ENCODE data around the gene PUSL1. TPM values are rescaled to one million over a fixed set of nuclear protein-coding genes. Genes with fewer than 3 reads are reported as not detected.

PUSL1 gene
- polyA plus RNA-seq, 1 donor (not counting 4 experiments of a cell fraction or from before 2014, with no cell fraction given) = 11.4 TPM

DNA sequence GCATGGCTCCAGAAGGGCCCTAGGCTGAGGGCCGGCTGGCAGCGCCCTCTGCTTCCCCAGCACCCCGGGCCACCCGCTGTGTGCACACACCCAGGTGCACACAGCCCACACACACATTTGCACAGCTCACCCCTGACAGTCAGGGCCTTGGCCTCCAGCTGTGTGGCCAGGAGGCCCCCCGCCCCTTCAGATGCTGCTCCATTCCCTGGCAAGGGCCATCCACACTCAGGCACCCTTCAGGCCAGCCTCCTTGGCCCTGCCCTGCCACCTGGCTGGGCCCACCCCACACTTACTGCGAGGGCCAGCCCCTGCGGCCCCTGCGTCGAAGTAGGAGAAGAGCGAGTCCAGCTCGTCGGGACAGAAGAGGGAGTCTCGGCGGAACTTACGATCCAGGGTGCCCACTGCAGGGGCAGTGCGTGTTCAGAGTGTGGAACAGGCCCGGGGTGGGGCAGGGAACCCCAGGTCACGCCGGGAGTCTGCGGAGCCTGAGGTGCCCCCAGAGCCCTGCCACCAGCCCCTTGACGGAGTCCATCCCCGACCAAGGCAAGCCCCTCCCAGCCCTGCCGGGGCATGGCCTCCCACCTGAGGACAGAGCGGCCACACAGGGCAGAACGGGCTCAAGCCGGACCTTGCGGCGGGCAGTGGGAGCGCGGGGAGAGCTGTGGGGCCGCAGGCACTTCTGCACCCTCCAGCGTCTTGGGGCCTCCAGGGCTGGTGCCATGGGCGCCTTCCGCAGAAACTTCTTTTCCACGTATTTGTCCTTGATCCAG lies 13.1 kb upstream of the PUSL1 start:
- dilution Hi-C loops (cut with MboI; ENCODE audit: extremely low pct_ligation_motif_present, low sequenced_read_pairs) = no loop called here
- Histone ChIP-seq H3K9ac (ENCODE audit: control insufficient read depth, extremely low read depth, insufficient read depth, low read length) (no peak overlapping the region), H2AFZ (ENCODE audit: control insufficient read depth, low read length) (no peak overlapping the region), H3K9me1 (ENCODE audit: control insufficient read depth, extremely low read depth, insufficient read depth, low read length) (no peaks in the 10 kb centered on the region), H3K79me2 (ENCODE audit: control insufficient read depth, insufficient read depth, low read length) (no peaks in the 10 kb centered on the region), H3K4me3 (ENCODE audit: control insufficient read depth in 2 of 3, extremely low read depth in 1 of 3, insufficient read depth in 2 of 3, low read depth in 1 of 3, low read length in 3 of 3) (no peak overlapping the region), H3K36me3 (ENCODE audit: control insufficient read depth in 2 of 2, extremely low read depth in 1 of 2, insufficient read depth in 2 of 2, low read length in 2 of 2) (peaks cover 0 to 1% of the 10 kb centered on the region in 2 experiments), H3K27me3 (ENCODE audit: control insufficient read depth, extremely low read depth, insufficient read depth, low read length) (peaks cover 3% of the 10 kb centered on the region), H3K4me1 (ENCODE audit: control insufficient read depth, extremely low read depth, insufficient read depth, low read length) (peaks cover 9% of the 10 kb centered on the region), H3K9me3 (ENCODE audit: control insufficient read depth, low read depth, low read length) (no peaks in the 10 kb centered on the region), H3K27ac (ENCODE audit: control insufficient read depth, insufficient read depth, low read length) (no peak overlapping the region), H4K20me1 (ENCODE audit: control insufficient read depth, extremely low read depth, insufficient read depth, low read length) (peaks cover 6% of the 10 kb centered on the region), H3K4me2 (ENCODE audit: control insufficient read depth, extremely low read depth, insufficient read depth, low read depth, low read length) (no peak overlapping the region)
- no peak for FAIRE-seq
- TF ChIP-seq EZH2 (IDR thresholded peaks at IDR 0.05; ENCODE audit: low read length) = no peak
- TF ChIP-seq, protein P1, sequence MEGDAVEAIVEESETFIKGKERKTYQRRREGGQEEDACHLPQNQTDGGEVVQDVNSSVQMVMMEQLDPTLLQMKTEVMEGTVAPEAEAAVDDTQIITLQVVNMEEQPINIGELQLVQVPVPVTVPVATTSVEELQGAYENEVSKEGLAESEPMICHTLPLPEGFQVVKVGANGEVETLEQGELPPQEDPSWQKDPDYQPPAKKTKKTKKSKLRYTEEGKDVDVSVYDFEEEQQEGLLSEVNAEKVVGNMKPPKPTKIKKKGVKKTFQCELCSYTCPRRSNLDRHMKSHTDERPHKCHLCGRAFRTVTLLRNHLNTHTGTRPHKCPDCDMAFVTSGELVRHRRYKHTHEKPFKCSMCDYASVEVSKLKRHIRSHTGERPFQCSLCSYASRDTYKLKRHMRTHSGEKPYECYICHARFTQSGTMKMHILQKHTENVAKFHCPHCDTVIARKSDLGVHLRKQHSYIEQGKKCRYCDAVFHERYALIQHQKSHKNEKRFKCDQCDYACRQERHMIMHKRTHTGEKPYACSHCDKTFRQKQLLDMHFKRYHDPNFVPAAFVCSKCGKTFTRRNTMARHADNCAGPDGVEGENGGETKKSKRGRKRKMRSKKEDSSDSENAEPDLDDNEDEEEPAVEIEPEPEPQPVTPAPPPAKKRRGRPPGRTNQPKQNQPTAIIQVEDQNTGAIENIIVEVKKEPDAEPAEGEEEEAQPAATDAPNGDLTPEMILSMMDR (optimal IDR thresholded peaks at IDR 0.05 in 1 of 3, IDR thresholded peaks at IDR 0.05 in 1 of 3, conservative IDR thresholded peaks at IDR 0.05 in 1 of 3; ENCODE audit: extremely low read depth in 1 of 3, insufficient read depth in 2 of 3, low read length in 3 of 3) = no peak
- DNase-seq (ENCODE audit: low read depth, low spot score) = no peak

DNA sequence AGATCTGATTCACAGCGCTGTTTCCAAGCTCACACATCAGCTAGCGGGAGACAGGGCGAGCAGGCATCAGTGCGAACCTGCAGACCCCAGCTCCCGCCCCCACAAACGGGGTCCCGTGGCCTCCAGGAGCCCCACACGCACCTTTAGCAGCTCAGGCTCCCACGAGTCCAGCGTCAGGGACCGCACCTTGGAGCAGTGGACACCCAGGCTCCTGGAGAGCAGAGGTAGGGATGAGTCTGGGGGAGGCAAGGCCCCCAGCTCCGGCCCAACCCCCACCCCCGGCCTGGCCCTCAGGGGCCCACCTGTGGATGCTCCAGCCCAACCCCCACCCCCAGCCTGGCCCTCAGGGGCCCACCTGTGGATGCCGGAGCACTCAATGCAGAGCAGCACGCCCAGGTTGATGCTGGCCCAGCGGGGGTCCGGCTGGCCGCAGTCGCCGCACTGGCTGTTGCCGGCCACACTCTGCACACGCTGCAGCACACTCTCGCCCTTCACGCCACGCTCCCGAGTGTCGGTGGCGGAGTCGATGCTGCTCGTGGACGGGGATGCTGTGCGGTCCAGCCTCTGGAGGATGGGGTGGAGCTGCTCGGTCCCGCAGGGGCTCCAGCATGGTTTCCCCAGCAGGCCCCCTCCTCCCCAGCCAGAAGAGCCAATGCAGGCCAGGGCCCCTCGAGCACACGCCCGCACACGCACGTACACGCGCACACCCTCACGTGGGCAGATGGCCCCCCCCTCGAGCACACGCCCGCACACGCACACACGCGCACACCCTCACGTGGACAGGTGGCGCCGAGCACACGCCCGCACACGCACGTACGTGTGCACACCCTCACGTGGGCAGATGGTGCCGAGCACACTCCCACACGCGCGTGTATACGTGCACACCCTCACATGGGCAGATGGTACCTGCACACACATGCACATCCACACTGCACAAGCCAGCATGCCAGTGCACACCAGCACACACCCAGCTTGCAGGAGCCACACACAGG lies 12.0 kb upstream of the PUSL1 start:
- DNase-seq (ENCODE audit: low read depth, low spot score) (no peak), FAIRE-seq (no peak)
- Histone ChIP-seq H3K27me3 (ENCODE audit: control insufficient read depth, extremely low read depth, insufficient read depth, low read length) (no peaks in the 10 kb centered on the region), H3K79me2 (ENCODE audit: control insufficient read depth, insufficient read depth, low read length) (no peaks in the 10 kb centered on the region), H3K4me1 (ENCODE audit: control insufficient read depth, extremely low read depth, insufficient read depth, low read length) (peaks cover 4% of the 10 kb centered on the region), H3K9me1 (ENCODE audit: control insufficient read depth, extremely low read depth, insufficient read depth, low read length) (no peaks in the 10 kb centered on the region), H3K9me3 (ENCODE audit: control insufficient read depth, low read depth, low read length) (no peaks in the 10 kb centered on the region), H3K36me3 (ENCODE audit: control insufficient read depth in 2 of 2, extremely low read depth in 1 of 2, insufficient read depth in 2 of 2, low read length in 2 of 2) (peaks cover 0 to 1% of the 10 kb centered on the region in 2 experiments), H3K27ac (ENCODE audit: control insufficient read depth, insufficient read depth, low read length) (no peak overlapping the region), H4K20me1 (ENCODE audit: control insufficient read depth, extremely low read depth, insufficient read depth, low read length) (peaks cover 4% of the 10 kb centered on the region), H2AFZ (ENCODE audit: control insufficient read depth, low read length) (no peak overlapping the region), H3K4me3 (ENCODE audit: control insufficient read depth in 2 of 3, extremely low read depth in 1 of 3, insufficient read depth in 2 of 3, low read depth in 1 of 3, low read length in 3 of 3) (no peak overlapping the region), H3K9ac (ENCODE audit: control insufficient read depth, extremely low read depth, insufficient read depth, low read length) (no peak overlapping the region), H3K4me2 (ENCODE audit: control insufficient read depth, extremely low read depth, insufficient read depth, low read depth, low read length) (no peak overlapping the region)
- dilution Hi-C loops (cut with MboI; ENCODE audit: extremely low pct_ligation_motif_present, low sequenced_read_pairs) = no loop called here
- TF ChIP-seq, protein P1 (optimal IDR thresholded peaks at IDR 0.05 in 1 of 3, IDR thresholded peaks at IDR 0.05 in 1 of 3, conservative IDR thresholded peaks at IDR 0.05 in 1 of 3; ENCODE audit: extremely low read depth in 1 of 3, insufficient read depth in 2 of 3, low read length in 3 of 3) = no peak
- TF ChIP-seq EZH2 (IDR thresholded peaks at IDR 0.05; ENCODE audit: low read length) = no peak

All from keratinocyte (primary cell).